Psoas muscle (tissue), 8 donors: ENCODE data around the gene DSN1. TPM values are rescaled to one million over a fixed set of nuclear protein-coding genes. Genes with fewer than 3 reads are reported as not detected.

Experiments
- ATAC-seq, 4 donors: fragments of 200-7000 bp; cut with Tn5 transposase; one replicate each; pipeline ENCODE4 v1.9.1; 2020; ENCODE audit warnings: moderate library complexity in 3 of 4, mild to moderate bottlenecking in 2 of 4
- DNase-seq, 2 donors: peaks; one replicate each; pipeline ENCODE4 v3.0.0-alpha.2; 2020
- H3K27ac ChIP-seq: fragments of 200-600 bp; one replicate; pipeline ENCODE4 v1.8.0; 2022
- H3K27me3 ChIP-seq, 3 donors: fragments of 200-600 bp in 1 of 3; one replicate each; pipeline versions ENCODE4 v1.6.1 to v1.8.0; 2013 to 2022; ENCODE audit warnings: low read length in 2 of 3, mild to moderate bottlenecking in 2 of 3, moderate library complexity in 1 of 3; ENCODE audit not compliant: insufficient read depth in 3 of 3
- H3K36me3 ChIP-seq, 2 donors: fragments of 200-600 bp in 1 of 2; one replicate each; pipeline versions ENCODE4 v1.6.1 to v1.8.0; 2013 to 2022; ENCODE audit warnings: low read depth in 1 of 2, mild to moderate bottlenecking in 1 of 2, moderate library complexity in 1 of 2; ENCODE audit not compliant: insufficient read depth in 1 of 2
- H3K4me1 ChIP-seq: fragments of 200-600 bp; one replicate; pipeline ENCODE4 v1.8.0; 2022
- H3K4me3 ChIP-seq: fragments of 200-600 bp; one replicate; pipeline ENCODE4 v1.8.0; 2022; ENCODE audit warnings: mild to moderate bottlenecking
- H3K9me3 ChIP-seq: fragments of 200-600 bp; one replicate; pipeline ENCODE4 v1.8.0; 2022
- CTCF ChIP-seq: fragments of 200-600 bp; IDR thresholded peaks from one replicate; pipeline ENCODE4 v1.8.0; 2022; ENCODE audit warnings: antibody characterized with exemption
- WGBS, 3 donors: extraction: QIAGEN DNeasy Blood & Tissue Kit; methylation state at CpG; one replicate each; pipeline versions ENCODE4 v1.1.6 to v1.1.7; 2013; 5-methylcytosine and 5-hydroxymethylcytosine counted together
- intact Hi-C, 2 donors: fragments of 100-400 bp; cut with DNase I; formaldehyde crosslinking; loops; one replicate each; pipeline versions ENCODE4 v1.11.0 to v1.14.2; 2022
- polyA plus RNA-seq, 3 donors: library from polyadenylated mRNA; stranded (reverse); fragments of 200-250 nt; gene quantifications; one replicate each; pipeline ENCODE4 v1.2.3, GENCODE V29; 2013
- total RNA-seq, 4 donors: library from RNA; stranded (reverse); fragmentation: NEBNext Ultra II Directional in 2 of 4; extraction: Animal tissue kit (Norgen Biotek cat#: 25700) in 2 of 4; gene quantifications; one replicate each; pipeline versions ENCODE4 v1.2.1 to v1.2.4, GENCODE V29; 2021 to 2023
- donor health status: healthy with polysubstance abuse.
- donor health status: DM: no; HTN: no; CAD: no; lungs with moderate emphysema.
- donor health status: Bipolar disorder and iron deficiency.
- donor health status: healthy.
- donor health status: DM: yes; HTN: yes; CAD: no.
- donor health status: DM: no; HTN: no; CAD: no.
- donor health status: DM: no; HTN: no; CAD: no.
- donor health status: DM: yes; HTN: yes; CAD: no.

DSN1 gene
- total and polyA plus RNA-seq, 7 donors = 1.7 to 8.3 (median 3.0) TPM

GRCh38 chr20:36796875-36797274 lies 23.3 kb upstream of the DSN1 start:
- DNase-seq (no peak), ATAC-seq (no peak)
- intact Hi-C loops = no loop called here
- no peaks in the 10 kb centered on the region for H3K27me3 ChIP-seq
- WGBS, 3 donors = 81 to 88% (median 87%) methylated on average over 5 of the region's 5 CpGs
- no peak for TF ChIP-seq CTCF
- no peaks in the 10 kb centered on the region for H3K9me3 ChIP-seq
- H3K4me3 ChIP-seq = no peak overlapping the region
- H3K27ac ChIP-seq = no peak overlapping the region
- H3K4me1 ChIP-seq = no peaks in the 10 kb centered on the region
- peaks cover 0 to 64% of the 10 kb centered on the region in 2 donors for H3K36me3 ChIP-seq

DNA sequence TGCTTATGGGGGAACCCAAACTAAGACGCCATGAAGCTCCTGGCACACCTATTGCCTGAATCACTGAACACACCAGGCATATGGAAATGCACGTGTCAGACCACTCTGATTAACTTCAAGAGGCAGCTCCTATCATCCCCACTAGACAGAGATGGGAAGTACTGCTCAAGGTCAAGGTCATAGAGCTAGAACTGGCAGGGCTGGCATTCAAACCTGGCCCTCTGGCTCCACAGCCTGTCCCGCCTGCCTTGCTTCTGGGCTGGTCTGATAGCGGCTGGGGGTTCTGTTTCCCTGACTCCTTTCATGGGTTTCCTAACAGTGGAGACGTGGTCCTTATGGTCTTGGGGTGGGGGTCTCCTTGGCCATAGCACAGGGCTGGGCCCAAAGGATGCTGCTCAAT lies 22.6 kb upstream of the DSN1 start:
- Histone ChIP-seq H3K4me3 (no peak overlapping the region), H3K27me3 (no peaks in the 10 kb centered on the region), H3K27ac (no peak overlapping the region), H3K9me3 (no peaks in the 10 kb centered on the region), H3K36me3 (peaks cover 0 to 68% of the 10 kb centered on the region in 2 donors), H3K4me1 (no peaks in the 10 kb centered on the region)
- intact Hi-C loops = no loop called here
- ATAC-seq = no peak
- no peak for TF ChIP-seq CTCF
- no peak for DNase-seq
- 93 to 97% (median 96%) methylated on average over 5 of the region's 5 CpGs for WGBS, 3 donors

DNA sequence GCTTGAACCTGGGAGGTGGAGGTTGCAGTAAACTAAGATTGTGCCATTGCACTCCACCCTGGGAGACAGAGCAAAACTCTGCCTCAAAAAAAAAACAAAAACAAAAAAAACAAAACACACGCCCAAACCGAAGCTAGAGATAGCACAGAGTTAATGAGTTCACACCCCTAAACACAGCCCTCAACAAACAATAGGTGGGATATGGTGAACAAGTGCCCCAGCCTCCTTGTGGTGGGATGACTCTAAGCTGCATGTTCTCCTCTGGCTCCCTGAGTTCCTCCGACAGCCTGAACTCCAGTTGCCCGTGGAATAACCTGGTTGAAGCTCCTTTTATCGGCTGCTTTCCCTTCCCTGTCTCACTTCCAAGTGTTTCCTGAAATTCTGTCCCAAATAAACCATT lies 22.1 kb upstream of the DSN1 start:
- ATAC-seq = no peak
- no peak for DNase-seq
- WGBS, 3 donors = 85 to 90% (median 88%) methylated on average over 5 of the region's 5 CpGs
- Histone ChIP-seq H3K9me3 (no peaks in the 10 kb centered on the region), H3K36me3 (peaks cover 0 to 64% of the 10 kb centered on the region in 2 donors), H3K27me3 (no peaks in the 10 kb centered on the region), H3K4me1 (no peaks in the 10 kb centered on the region), H3K4me3 (no peak overlapping the region), H3K27ac (no peak overlapping the region)
- intact Hi-C loops = no loop called here
- TF ChIP-seq CTCF = no peak

DNA sequence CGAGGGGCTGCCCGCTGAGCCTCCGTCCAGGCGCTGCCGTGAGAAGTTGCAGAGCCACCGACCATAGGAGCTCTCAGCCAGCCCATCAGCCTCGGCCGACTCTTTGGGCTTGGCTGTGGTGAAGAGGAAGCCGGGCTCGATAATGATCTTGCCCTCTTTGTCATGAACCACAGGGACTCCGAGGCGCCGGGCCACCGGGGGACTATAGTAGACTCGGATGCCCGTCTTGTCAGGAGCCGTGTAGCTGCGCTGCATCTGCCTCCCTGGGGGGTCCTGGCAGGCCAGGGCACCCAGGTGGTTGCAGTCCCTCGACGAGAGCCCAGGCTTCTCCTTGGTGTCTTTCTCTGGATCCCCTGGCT lies 20.5 kb upstream of the DSN1 start:
- 89 to 93% (median 92%) methylated on average over 18 to 20 of the region's 20 CpGs for WGBS, 3 donors
- no peaks in the 10 kb centered on the region for H3K27me3 ChIP-seq
- intact Hi-C loops = no loop called here
- DNase-seq = no peak
- peaks cover 0 to 53% of the 10 kb centered on the region in 2 donors for H3K36me3 ChIP-seq
- no peak overlapping the region for H3K4me3 ChIP-seq
- no peak for ATAC-seq
- no peaks in the 10 kb centered on the region for H3K4me1 ChIP-seq
- H3K9me3 ChIP-seq = no peaks in the 10 kb centered on the region
- no peak for TF ChIP-seq CTCF
- H3K27ac ChIP-seq = no peak overlapping the region

GRCh38 chr20:36793294-36794115 lies 19.9 kb upstream of the DSN1 start:
- 94 to 95% (median 95%) methylated on average over 36 of the region's 36 CpGs for WGBS, 3 donors
- intact Hi-C loops = no loop called here

More at GRCh38 chr20:36793294-36794115, 19.9 kb upstream of the DSN1 start:
- DNase-seq (no peak), ATAC-seq (peak in 1 of 4 donors; percentile 15)
- Histone ChIP-seq H3K36me3 (peaks cover 0 to 47% of the 10 kb centered on the region in 2 donors), H3K27me3 (no peaks in the 10 kb centered on the region), H3K4me3 (no peak overlapping the region), H3K27ac (no peak overlapping the region), H3K9me3 (no peaks in the 10 kb centered on the region), H3K4me1 (no peaks in the 10 kb centered on the region)
- no peak for TF ChIP-seq CTCF
